ENCODE results near the gene JARID2. TPM values are rescaled to one million over a fixed set of nuclear protein-coding genes. Genes with fewer than 3 reads are reported as not detected.
A peak's percentile ranks its signal among the peaks of the same experiment; 100 is the strongest.

The JARID2 gene
- polyA plus RNA-seq (ENCODE audit: insufficient read length in 3 of 3): 10 to 100 TPM; 29.0 to 32.0 (median 29.8) TPM
- long read RNA-seq, donor 1, partial matches to known transcripts: 22 of 22 reads
- long read RNA-seq, donor 1, other reads (novel, unspliced or antisense): 0 of 22 reads
- long read RNA-seq, donor 2: 0 reads
- long read RNA-seq, donor 3, full-length matches to known transcripts: 1 of 8 reads
- long read RNA-seq, donor 3, partial matches to known transcripts: 7 of 8 reads
- long read RNA-seq, donor 3, other reads (novel, unspliced or antisense): 0 of 8 reads
- long read RNA-seq, donor 4, full-length matches to known transcripts: 3 of 3 reads
- long read RNA-seq, donor 4, partial matches to known transcripts: 0 of 3 reads
- long read RNA-seq, donor 4, other reads (novel, unspliced or antisense): 0 of 3 reads
- long read RNA-seq, donor 5, full-length matches to known transcripts: 1 of 12 reads
- long read RNA-seq, donor 5, partial matches to known transcripts: 11 of 12 reads
- long read RNA-seq, donor 5, other reads (novel, unspliced or antisense): 0 of 12 reads
- long read RNA-seq, donor 6, full-length matches to known transcripts: 2 of 2 reads
- long read RNA-seq, donor 6, partial matches to known transcripts: 0 of 2 reads
- long read RNA-seq, donor 6, other reads (novel, unspliced or antisense): 0 of 2 reads
- long read RNA-seq, donor 7, full-length matches to known transcripts: 3 of 13 reads
- long read RNA-seq, donor 7, partial matches to known transcripts: 10 of 13 reads
- long read RNA-seq, donor 7, other reads (novel, unspliced or antisense): 0 of 13 reads
- long read RNA-seq, donor 8, full-length matches to known transcripts: 1 of 6 reads
- long read RNA-seq, donor 8, partial matches to known transcripts: 5 of 6 reads
- long read RNA-seq, donor 8, other reads (novel, unspliced or antisense): 0 of 6 reads
- long read RNA-seq, donor 9, partial matches to known transcripts: 14 of 14 reads
- long read RNA-seq, donor 9, other reads (novel, unspliced or antisense): 0 of 14 reads
- long read RNA-seq, donor 10, partial matches to known transcripts: 12 of 12 reads
- long read RNA-seq, donor 10, other reads (novel, unspliced or antisense): 0 of 12 reads
- long read RNA-seq, donor 11, partial matches to known transcripts: 5 of 5 reads
- long read RNA-seq, donor 11, other reads (novel, unspliced or antisense): 0 of 5 reads
- long read RNA-seq, donor 12, full-length matches to known transcripts: 2 of 48 reads
- long read RNA-seq, donor 12, partial matches to known transcripts: 46 of 48 reads
- long read RNA-seq, donor 12, other reads (novel, unspliced or antisense): 0 of 48 reads
- long read RNA-seq, donor 13, full-length matches to known transcripts: 2 of 2 reads
- long read RNA-seq, donor 13, partial matches to known transcripts: 0 of 2 reads
- long read RNA-seq, donor 13, other reads (novel, unspliced or antisense): 0 of 2 reads
- long read RNA-seq, donor 14, full-length matches to known transcripts: 1 of 21 reads
- long read RNA-seq, donor 14, partial matches to known transcripts: 20 of 21 reads
- long read RNA-seq, donor 14, other reads (novel, unspliced or antisense): 0 of 21 reads
- long read RNA-seq, donor 15, full-length matches to known transcripts: 1 of 6 reads
- long read RNA-seq, donor 15, partial matches to known transcripts: 5 of 6 reads
- long read RNA-seq, donor 15, other reads (novel, unspliced or antisense): 0 of 6 reads
- long read RNA-seq, donor 16, full-length matches to known transcripts: 1 of 9 reads
- long read RNA-seq, donor 16, partial matches to known transcripts: 8 of 9 reads
- long read RNA-seq, donor 16, other reads (novel, unspliced or antisense): 0 of 9 reads

GRCh38 chr6:15245361-15246216 lies at the start of gene JARID2:
Gene JARID2 (plus strand): TSS chr6:15246069. CDS start chr6:15246540, 471 bp downstream.
- DNase-seq: peak; percentile 98

- no peak for DNase-seq
Observed at GRCh38 chr6:15200087-15200486, 45.8 kb upstream of the JARID2 start.

GRCh38 chr6:15205321-15205720 lies 40.5 kb upstream of the JARID2 start:
- DNase-seq: no peak

GRCh38 chr6:15206887-15207286 lies 39.0 kb upstream of the JARID2 start:
- DNase-seq: no peak

- no peak for DNase-seq
Observed at GRCh38 chr6:15207923-15208322, 37.9 kb upstream of the JARID2 start.

GRCh38 chr6:15213838-15214400 lies 31.9 kb upstream of the JARID2 start:
- DNase-seq: no peak

GRCh38 chr6:15218401-15218800 lies 27.5 kb upstream of the JARID2 start:
- no peak for DNase-seq

GRCh38 chr6:15220062-15220461 lies 25.8 kb upstream of the JARID2 start:
- no peak for DNase-seq

GRCh38 chr6:15227827-15228318 lies 18.0 kb upstream of the JARID2 start:
- DNase-seq: no peak

- no peak for DNase-seq
Observed at GRCh38 chr6:15230827-15231226, 15.0 kb upstream of the JARID2 start.

- no peak for DNase-seq
Observed at GRCh38 chr6:15232836-15233510, 12.9 kb upstream of the JARID2 start.

- DNase-seq: no peak
Observed at GRCh38 chr6:15234068-15234758, 11.7 kb upstream of the JARID2 start.

- DNase-seq: no peak
Observed at GRCh38 chr6:15239616-15240364, 6.1 kb upstream of the JARID2 start.

GRCh38 chr6:15242503-15242902 lies 3.4 kb upstream of the JARID2 start:
- DNase-seq: no peak

- DNase-seq: no peak
Observed at GRCh38 chr6:15242937-15243614, 2.8 kb upstream of the JARID2 start.

- no peak for DNase-seq
Observed at GRCh38 chr6:15243910-15244619, 1.8 kb upstream of the JARID2 start.
